Panc1 (cell line): ENCODE results near the gene KRT86. TPM values are rescaled to one million over a fixed set of nuclear protein-coding genes. Genes with fewer than 3 reads are reported as not detected.

Experiments used
- ATAC-seq: fragments of 200-7000 bp; cut with Tn5 transposase; 2 replicates; pipeline ENCODE4 v1.9.1; 2020; ENCODE audit warnings: mild to moderate bottlenecking, moderate library complexity
- BruUV-seq: library from RNA; stranded (reverse); fragments of 400-500 nt; replicated peaks from 2 replicates; lab custom pipeline; 2021; lab: Mats Ljungman, UMichigan
- CTCF ChIA-PET: fragments of 300-600 bp; sonication (Branson Sonifier 250); formaldehyde crosslinking; loops from one replicate; lab custom pipeline; 2022; ENCODE audit warnings: antibody characterized with exemption; lab: Charles Lee
- POLR2A ChIA-PET: fragments of 300-600 bp; sonication (Branson Sonifier 250); formaldehyde crosslinking; loops from one replicate; lab custom pipeline; 2022; ENCODE audit warnings: antibody characterized with exemption; lab: Charles Lee
- DNase-seq: peaks from one replicate; pipeline ENCODE4 v3.0.0-alpha.2; 2010; ENCODE audit warnings: low read depth, low spot score
- H3K27ac ChIP-seq: 2 replicates; pipeline ENCODE4 v1.5.1; 2011; ENCODE audit warnings: mild to moderate bottlenecking, low read length, inconsistent platforms
- H3K27me3 ChIP-seq: fragments of 200-500 bp; sonication (Bioruptor generic); 2 replicates; pipeline ENCODE4 v1.6.0; 2014; ENCODE audit warnings: low read length, inconsistent platforms; ENCODE audit not compliant: control insufficient read depth, insufficient read depth
- H3K36me3 ChIP-seq: fragments of 200-500 bp; sonication (Bioruptor generic); 2 replicates; pipeline ENCODE4 v1.5.1; 2014; ENCODE audit warnings: inconsistent platforms, mild to moderate bottlenecking, low read length, moderate library complexity; ENCODE audit not compliant: control insufficient read depth, insufficient read depth
- H3K4me1 ChIP-seq: 2 replicates; pipeline ENCODE4 v1.5.1; 2011; ENCODE audit warnings: inconsistent platforms, mild to moderate bottlenecking, low read length, moderate library complexity; ENCODE audit not compliant: control insufficient read depth, insufficient read depth
- H3K4me3 ChIP-seq, 2 experiments: 2 replicates each; pipeline ENCODE4 v1.5.1; 2011 to 2012; ENCODE audit warnings: low read depth in 2 of 2, low read length in 2 of 2, mild to moderate bottlenecking in 2 of 2, inconsistent platforms in 1 of 2, moderate library complexity in 1 of 2
- H3K9me3 ChIP-seq: fragments of 200-500 bp; sonication (Bioruptor generic); 2 replicates; pipeline ENCODE4 v1.5.1; 2014; ENCODE audit warnings: low read depth, mild to moderate bottlenecking, inconsistent platforms, low read length, moderate library complexity; ENCODE audit not compliant: control insufficient read depth, insufficient read depth
- CTCF ChIP-seq: fragments of 450-650 bp; IDR thresholded peaks from 2 replicates; pipeline ENCODE4 v1.5.1; 2017; ENCODE audit warnings: mild to moderate bottlenecking
- POLR2AphosphoS5 ChIP-seq: IDR thresholded peaks from 2 replicates; pipeline ENCODE4 v1.6.1; 2012; ENCODE audit warnings: mild to moderate bottlenecking, low read depth, low read length, moderate library complexity
- REST ChIP-seq, 2 experiments: IDR thresholded peaks; 2 replicates each; pipeline ENCODE4 v1.6.1; 2011 to 2012; ENCODE audit warnings: low read depth in 2 of 2, control low read depth in 1 of 2, low read length in 1 of 2, mild to moderate bottlenecking in 1 of 2, moderate library complexity in 1 of 2; ENCODE audit not compliant: insufficient read depth in 1 of 2
- SIN3A ChIP-seq: IDR thresholded peaks from 2 replicates; pipeline ENCODE4 v1.6.1; 2012; ENCODE audit warnings: low read depth, mild to moderate bottlenecking, low read length, moderate library complexity, borderline replicate concordance; ENCODE audit not compliant: insufficient read depth
- TCF7L2 ChIP-seq: IDR thresholded peaks from 2 replicates; pipeline ENCODE4 v1.6.1; 2011; ENCODE audit warnings: mild to moderate bottlenecking, low read depth, low read length, inconsistent platforms
- in situ Hi-C: cut with HindIII; loops from 2 replicates; pipeline ENCODE4 v1.10.0; 2016; ENCODE audit warnings: low sequenced_read_pairs, low pct_unique_long_range_greater_than_20kb
- intact Hi-C: fragments of 100-400 bp; cut with micrococcal nuclease; formaldehyde crosslinking; loops from one replicate; pipeline ENCODE4 v1.10.0; 2022; ENCODE audit not compliant: unreplicated experiment
- total RNA-seq: library from RNA; stranded (reverse); gene quantifications from one replicate; pipeline ENCODE4 v1.2.1, GENCODE V29; 2021; ENCODE audit not compliant: unreplicated experiment

The KRT86 gene
- total RNA-seq, 1 experiment from 2014 or later: 1.1 TPM

GRCh38 chr12:52294803-52295202 is 20.4 kb downstream of the KRT86 start:
- no peaks in the 10 kb centered on the region for H3K36me3 ChIP-seq
- intact Hi-C loops (no loop called here), in situ Hi-C loops (no loop called here)
- TF ChIP-seq REST (IDR thresholded peaks at IDR 0.05; ENCODE audit: insufficient read depth in 1 of 2, low read depth in 2 of 2, low read length in 1 of 2): no peak
- TF ChIP-seq CTCF: no peak
- TF ChIP-seq TCF7L2: no peak
- TF ChIP-seq POLR2AphosphoS5: no peak
- TF ChIP-seq SIN3A: no peak
- ChIA-PET CTCF (no interaction called here), POLR2A (no interaction called here)
- DNase-seq: no peak
- no peaks in the 10 kb centered on the region for H3K27me3 ChIP-seq
- no peak for ATAC-seq
- no peak overlapping the region for H3K27ac ChIP-seq
- H3K4me3 ChIP-seq: no peak overlapping the region
- no peaks in the 10 kb centered on the region for H3K9me3 ChIP-seq
- no TSS peak for BruUV-seq
- H3K4me1 ChIP-seq: no peaks in the 10 kb centered on the region

- POLR2A ChIA-PET: no interaction called here
- CTCF ChIA-PET: no interaction called here
- ATAC-seq (no peak), DNase-seq (no peak)
- TF ChIP-seq SIN3A (no peak), POLR2AphosphoS5 (no peak), REST (IDR thresholded peaks at IDR 0.05; ENCODE audit: insufficient read depth in 1 of 2, low read depth in 2 of 2, low read length in 1 of 2) (no peak), CTCF (no peak), TCF7L2 (no peak)
- in situ Hi-C loops (no loop called here), intact Hi-C loops (no loop called here)
- Histone ChIP-seq H3K27me3 (no peaks in the 10 kb centered on the region), H3K4me1 (no peaks in the 10 kb centered on the region), H3K36me3 (no peaks in the 10 kb centered on the region), H3K4me3 (no peak overlapping the region), H3K27ac (no peak overlapping the region), H3K9me3 (no peaks in the 10 kb centered on the region)
- no TSS peak for BruUV-seq
Observed at GRCh38 chr12:52295663-52296062, 21.2 kb downstream of the KRT86 start.
